ENCODE measurements around the gene CALN1.
"Not testable (repeated sequence)": the region's sequence is repeated elsewhere in the genome, so short reads cannot be mapped to it uniquely, and the experiment has no call there.

Gene CALN1

DNA sequence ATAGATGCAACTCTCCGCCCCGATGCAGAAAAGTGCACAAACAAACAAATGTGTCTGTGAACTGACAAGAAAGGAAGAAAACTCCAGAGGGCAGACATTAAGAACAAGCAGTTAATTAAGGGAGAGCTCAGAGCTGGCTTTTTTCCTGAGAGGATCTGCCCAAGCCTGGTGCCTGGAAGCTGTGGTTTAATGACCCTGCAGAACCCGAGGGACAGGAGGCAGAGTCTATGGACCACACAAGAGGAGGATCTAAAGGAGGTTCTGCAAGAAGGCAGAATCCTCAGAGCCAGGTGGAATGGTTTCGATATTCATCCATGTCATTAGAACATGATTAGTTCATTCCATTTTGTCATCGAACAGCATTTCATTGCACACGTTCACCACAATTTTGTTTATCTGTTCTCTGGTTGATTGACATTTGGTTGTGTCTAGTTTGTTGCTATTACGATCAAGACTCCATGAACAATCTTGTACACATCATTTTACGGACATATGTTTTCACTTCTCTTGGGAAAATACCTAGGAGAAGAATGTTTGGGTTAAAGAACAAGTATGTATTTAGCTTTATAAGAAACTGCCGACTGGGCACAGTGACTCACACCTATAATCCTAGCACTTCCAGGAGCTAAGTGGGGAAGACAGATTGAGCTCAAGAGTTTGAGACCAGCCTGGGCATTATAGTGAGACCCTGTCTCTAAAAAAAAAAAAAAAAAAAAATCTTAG lies 560.2 kb downstream of the CALN1 start:
- no peak for DNase-seq

DNA sequence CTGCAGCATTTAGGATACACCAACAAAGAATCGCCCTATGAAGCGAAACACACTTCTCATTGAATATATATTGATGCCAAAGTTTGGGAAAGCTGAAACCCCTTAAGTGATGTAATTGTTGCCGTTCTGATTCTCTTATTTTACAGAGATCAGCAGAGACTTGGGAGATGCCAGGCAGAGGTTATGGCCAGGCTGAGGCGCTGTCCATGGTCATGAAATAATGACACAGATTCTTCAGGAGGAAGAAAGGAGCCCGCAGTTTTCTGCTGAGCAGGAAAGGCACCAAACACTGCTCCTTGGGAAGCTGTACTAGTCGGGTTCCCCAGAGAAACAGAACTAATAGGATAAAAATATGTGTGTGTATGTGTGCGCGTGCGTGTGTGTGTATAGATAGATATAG lies 566.0 kb downstream of the CALN1 start:
- no peak for DNase-seq

DNA sequence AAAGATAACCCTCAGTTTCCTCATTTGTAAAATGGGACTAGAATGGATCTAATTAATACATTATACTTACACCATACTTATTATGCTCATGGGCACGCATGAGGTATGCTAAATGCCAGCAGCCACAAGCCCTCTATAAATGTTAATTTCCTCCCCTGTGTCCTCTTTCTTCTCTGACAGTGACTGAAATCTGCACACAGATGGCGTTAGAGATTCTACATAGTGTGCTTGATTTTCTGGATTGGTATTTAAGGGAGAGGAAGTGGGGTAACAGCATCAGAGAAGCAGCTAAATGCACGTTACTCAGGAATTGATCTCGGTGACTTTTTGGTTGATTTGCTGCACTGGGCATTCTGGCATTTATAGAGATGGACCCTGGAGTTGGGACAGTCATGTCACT lies 568.5 kb downstream of the CALN1 start:
- no peak for DNase-seq

DNA sequence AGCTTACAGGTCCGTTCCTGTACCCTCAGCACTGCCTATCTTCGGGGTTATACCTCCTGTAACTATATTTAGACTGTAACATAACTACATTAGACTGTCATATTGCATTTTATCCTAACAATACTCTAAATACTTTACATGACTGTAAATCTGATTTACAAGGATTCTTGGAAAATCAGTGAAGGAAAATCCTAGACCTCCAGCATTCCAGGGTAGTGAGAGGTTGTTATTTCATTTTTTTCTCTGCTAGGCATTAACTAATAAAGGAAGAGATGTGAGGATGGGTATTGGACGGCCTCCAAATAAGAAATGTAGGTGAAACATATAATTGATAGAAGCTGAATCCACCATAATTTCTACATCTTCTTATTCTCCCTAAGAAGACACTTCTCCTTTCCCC lies 569.4 kb downstream of the CALN1 start:
- DNase-seq, result no peak

DNA sequence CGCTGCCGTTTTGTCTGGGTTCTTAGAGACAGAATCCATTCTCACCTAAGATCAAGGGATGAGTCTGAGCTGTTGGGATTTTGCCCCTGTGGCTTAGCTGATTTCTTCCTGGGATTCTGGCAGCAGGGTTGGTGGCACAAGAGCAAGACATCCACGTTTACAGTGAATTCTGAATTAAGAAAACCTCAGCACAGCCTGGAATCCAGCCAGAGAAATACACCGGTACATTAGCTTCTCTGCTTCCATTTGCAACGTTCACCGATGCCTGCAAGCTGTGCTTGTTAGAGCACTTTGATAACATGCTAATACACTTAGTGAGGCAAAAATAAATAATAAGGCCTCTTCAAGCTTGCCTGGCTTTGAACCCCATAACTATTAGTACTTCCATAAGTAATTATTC lies 569.8 kb downstream of the CALN1 start:
- DNase-seq, result no peak

- DNase-seq, result no peak
These were observed 577.1 kb downstream of the CALN1 start for GRCh38 chr7:71835056-71835455.

DNA sequence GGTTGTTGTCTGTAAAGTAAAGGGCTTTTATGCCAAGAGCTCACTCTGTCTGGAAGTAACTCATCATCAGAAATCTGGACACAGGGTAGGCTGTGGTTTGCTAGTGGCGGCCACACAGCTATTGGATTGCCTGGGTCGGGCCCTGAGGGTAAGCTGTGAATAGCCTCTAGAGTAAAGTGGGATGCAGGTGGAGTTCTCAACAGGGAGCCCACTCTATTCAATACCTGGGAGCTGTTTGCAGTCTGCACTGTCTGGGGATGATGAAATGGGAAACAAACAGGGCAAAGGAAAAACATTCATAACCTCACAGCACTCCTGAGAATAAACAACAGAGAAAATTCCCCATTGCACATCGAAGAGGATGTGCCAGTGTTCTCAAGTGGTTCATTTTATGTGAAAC lies 582.6 kb downstream of the CALN1 start:
- DNase-seq, result no peak

GRCh38 chr7:71828361-71828760 lies 583.8 kb downstream of the CALN1 start:
- DNase-seq, result no peak

DNA sequence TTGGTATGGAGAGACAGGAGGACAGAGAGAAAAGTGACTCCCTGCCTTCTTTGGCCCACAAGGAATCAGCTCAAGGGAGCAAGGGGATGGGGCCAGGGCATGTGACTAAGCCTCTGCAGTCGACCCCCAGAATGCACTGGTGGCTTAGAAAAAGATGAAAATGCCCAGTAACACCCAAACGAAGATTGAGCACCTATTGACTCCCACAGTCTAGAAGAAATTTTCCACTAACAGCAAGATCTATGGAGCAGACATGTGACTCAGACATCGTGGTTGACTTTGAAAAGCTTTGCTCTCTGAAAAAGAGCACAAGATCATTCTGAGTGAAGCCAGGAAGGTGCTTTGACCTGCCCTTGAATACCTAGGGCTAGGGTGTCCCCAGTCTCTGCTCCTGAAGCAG lies 586.0 kb downstream of the CALN1 start:
- no peak for DNase-seq

DNA sequence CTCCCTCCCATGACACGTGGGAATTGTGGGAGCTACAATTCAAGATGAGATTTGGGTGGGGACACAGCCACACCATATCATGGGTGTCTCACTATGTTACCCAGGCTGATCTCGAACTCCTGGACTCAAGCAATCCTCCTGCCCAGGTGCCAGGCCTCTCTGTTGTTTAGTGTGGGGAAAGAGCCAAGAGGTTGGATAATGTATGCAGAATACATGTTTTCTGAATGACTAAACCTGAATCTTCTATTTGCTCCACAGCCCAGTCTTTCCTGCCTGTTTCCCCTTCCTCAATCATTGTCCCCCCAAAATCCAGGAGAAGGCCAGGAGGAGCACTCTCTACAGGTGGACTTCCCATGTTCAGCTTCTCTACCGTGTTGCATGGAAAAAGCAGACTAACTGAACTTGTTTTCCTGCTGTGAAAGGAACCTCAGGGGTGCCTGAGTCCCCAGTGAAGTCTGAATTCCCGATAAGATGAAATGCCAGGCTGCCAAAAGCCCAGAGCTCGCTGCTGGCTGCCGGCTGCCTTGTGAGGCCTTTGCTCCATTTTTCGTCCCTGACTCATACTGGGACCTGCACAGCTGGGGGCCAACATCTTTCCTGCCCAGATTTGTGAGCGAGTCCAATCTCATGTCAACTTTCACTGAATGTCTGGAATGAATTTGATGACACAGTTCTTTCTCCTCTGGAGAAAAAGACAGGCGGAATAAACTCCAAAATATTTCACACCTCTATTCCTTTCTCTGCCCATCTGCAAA lies 588.0 kb downstream of the CALN1 start:
- no peak for DNase-seq

DNA sequence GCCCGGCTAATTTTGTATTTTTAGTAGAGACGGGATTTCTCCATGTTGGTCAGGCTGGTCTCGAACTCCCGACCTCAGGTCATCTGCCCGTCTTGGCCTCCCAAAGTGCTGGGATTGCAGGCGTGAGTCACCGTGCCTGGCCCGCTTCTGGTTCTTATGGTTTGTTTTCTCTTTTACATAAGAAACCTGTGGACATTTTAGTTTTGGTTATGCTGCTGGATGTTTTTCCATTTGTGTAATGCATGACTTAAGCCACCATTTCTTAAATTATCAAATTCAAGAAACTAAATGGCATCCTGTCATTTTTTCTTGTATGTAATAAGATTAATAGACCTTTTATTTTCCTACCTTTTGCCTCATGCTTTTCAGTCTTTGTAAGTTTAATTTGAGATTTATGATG lies 589.7 kb downstream of the CALN1 start:
- not testable (repeated sequence) for DNase-seq

DNA sequence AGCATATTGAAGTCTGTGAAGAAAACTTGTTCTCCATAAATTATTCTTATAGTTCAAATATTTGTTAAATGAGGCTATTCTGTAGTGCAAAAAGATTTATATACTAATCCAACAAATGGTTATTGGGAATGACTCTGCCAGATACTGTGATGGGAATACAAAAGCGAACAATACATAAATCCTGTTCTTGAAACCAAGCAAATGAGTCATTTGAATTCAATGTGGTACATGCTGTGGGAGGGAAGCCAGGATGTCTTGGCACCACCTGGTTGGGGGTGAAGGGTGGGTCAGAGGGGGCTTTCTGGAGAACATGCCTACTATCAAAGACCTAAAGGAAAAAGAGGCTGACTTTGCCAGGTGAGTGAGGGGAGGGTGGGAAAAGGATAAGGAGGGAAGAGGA lies 594.2 kb downstream of the CALN1 start:
- DNase-seq, result no peak

GRCh38 chr7:71808115-71808514 lies 604.0 kb downstream of the CALN1 start:
- DNase-seq, result no peak

DNA sequence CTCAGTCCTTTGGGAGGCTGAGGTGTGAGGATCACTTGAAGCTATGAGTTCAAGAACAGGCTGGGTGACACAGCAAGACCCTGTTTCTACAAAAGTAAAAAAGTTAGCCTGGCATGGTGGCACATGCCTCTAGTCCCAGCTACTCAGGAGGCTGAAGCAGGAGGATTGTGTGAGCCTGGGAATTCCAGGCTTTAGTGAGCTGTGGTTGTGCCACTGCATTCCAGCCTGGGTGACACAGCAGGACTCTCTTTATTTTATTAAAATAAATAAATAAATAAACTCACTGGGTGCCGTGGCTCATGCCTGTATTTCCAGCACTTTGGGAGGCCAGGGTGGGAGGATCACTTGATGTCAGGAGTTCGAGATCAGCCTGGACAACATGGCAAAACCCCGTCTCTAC lies 607.9 kb downstream of the CALN1 start:
- DNase-seq, result no peak

DNA sequence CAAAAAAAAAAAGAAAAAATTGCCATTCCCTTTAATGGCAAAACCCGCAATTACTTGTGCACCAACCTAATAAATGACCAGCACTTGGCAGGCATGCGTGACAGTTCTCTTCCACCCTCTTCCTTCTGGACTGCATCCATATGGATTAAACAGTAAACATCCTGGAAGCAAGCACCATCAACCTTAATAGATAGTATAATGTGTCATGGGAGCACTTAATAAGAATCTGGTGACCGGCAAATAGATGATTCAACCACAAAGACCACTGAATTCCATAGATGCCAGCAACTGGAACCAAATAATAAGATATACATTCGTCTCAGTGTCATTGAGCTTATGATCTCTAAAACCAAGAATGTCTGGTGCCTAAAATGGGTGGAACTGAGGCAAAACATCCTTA lies 610.2 kb downstream of the CALN1 start:
- no peak for DNase-seq

GRCh38 chr7:71800321-71800720 lies 611.8 kb downstream of the CALN1 start:
- DNase-seq, result no peak

GRCh38 chr7:71795410-71795809 lies 616.7 kb downstream of the CALN1 start:
- no peak for DNase-seq

- no peak for DNase-seq
These were observed 618.9 kb downstream of the CALN1 start for GRCh38 chr7:71793251-71793650.

DNA sequence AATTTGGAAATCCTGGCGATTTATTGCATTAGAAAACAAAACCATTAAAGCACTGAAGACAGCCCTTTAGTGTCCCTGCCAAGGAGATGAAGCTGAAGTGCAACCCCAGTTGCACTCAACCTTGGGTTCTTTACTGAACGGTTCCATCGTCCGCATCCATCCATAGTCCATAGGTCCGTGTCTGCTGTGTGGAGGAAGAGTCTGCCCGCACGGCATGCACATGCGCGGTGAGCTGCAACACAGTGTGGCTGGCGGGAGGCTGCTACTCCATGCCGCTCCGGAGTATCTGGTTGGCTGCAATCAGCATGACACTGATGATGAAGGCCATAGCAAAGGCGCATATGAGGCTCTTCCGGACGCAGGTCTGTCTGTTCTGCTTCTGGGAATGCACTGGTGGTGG lies 624.6 kb downstream of the CALN1 start:
- no peak for DNase-seq

- DNase-seq, result no peak
These were observed 626.9 kb downstream of the CALN1 start for GRCh38 chr7:71785216-71785615.

GRCh38 chr7:71784781-71785180 lies 627.4 kb downstream of the CALN1 start:
- DNase-seq, result no peak

DNA sequence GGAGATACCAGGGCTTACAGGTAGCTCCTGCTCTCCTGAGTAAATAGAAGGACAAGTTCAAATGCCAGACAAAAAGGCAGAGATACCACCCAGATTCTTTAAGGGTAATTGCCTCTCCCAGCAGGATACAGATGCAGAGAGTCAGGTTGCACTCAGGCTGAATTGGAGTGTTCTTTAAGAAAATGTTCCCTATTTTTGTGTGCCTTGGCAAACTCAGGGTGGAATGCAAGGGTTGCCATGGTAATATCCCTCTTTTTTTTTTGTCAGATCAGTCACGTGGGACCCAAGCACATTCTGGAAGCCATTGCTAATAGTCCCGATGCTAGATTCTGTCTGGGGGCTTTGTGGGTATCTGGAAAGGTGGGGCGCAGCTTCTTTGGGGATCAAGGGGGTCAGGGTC lies 628.0 kb downstream of the CALN1 start:
- DNase-seq, result no peak

DNA sequence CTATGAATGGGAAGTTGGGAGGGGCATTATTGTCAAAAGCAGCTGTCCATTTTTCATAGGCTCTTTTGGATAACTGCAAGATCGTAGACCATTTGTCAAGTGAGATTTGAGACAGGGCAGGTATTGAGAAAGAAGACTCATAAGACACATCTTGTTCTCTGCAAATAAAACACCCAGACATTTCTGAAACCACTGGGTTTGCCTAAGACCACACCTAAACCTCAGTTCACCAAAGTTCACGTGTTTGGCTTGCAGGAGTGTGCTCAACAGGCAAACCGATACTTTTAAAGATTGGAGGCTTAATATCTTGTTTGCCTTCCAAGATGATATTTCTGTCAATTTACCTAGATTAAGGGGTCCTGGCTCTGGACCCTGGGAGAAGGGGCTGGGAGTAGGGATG lies 628.4 kb downstream of the CALN1 start:
- no peak for DNase-seq

DNA sequence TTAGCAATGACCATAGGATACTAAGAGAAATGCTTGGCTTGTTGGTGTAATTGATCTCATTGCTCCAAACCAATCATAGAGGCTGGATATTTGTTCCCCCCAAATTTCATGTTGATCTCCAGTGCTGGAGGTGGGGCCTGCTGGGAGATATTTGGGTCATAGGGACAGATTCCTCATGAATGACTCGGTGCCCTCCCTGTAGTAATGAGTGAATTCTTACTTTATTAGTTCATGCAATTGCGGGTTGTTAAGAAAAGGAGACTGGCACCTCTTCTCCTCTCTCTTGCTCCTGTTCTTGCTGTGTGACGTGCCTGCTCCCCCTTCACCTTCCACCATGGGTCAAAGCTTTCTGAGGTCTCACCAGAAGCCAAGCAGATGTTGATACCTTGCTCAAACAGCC lies 630.1 kb downstream of the CALN1 start:
- DNase-seq, result no peak

- DNase-seq, result no peak
These were observed 631.9 kb downstream of the CALN1 start for GRCh38 chr7:71780282-71780681.

Measured in activated CD4-positive, alpha-beta T cell treated with anti-CD3 and anti-CD28 coated beads, Interleukin-2, amount 50 U/mL, for 4 hours (primary cell).